Stimulated activated naive CD8-positive, alpha-beta T cell treated with anti-CD3 and anti-CD28 coated beads, Interleukin-15, amount 100 ng/mL, for 72 hours (primary cell): ENCODE results near the gene UBL7.

Experiments
- ATAC-seq: fragments of 150-1000 bp; cut with Tn5 transposase; 2 replicates; pipeline ENCODE4 v1.10.0; 2021; ENCODE audit warnings: mild to moderate bottlenecking, moderate library complexity
- DNase-seq, 2 donors: peaks; one replicate each; pipeline ENCODE4 v3.0.0; 2021 to 2022
- H3K27ac Mint-ChIP-seq, 2 donors: one replicate each; pipeline ENCODE4 v1.8.0; 2022; ENCODE audit warnings: mild to moderate bottlenecking in 2 of 2, mixed read lengths in 2 of 2, moderate library complexity in 2 of 2
- H3K27me3 Mint-ChIP-seq: one replicate; pipeline ENCODE4 v1.8.0; 2022; ENCODE audit warnings: mixed read lengths
- H3K4me1 Mint-ChIP-seq: one replicate; pipeline ENCODE4 v1.8.0; 2022; ENCODE audit warnings: mild to moderate bottlenecking, mixed read lengths
- H3K4me3 Mint-ChIP-seq, 2 donors: one replicate each; pipeline ENCODE4 v1.8.0; 2022; ENCODE audit warnings: mild to moderate bottlenecking in 2 of 2, mixed read lengths in 2 of 2, moderate library complexity in 1 of 2
- H3K9me3 Mint-ChIP-seq, 2 donors: one replicate each; pipeline ENCODE4 v1.8.0; 2022; ENCODE audit warnings: mixed read lengths in 2 of 2

Gene UBL7

GRCh38 chr15:74434263-74435136, 26.5 kb downstream of the UBL7 start:
- H3K4me1 Mint-ChIP-seq = peaks cover 82% of the 10 kb centered on the region
- peak overlapping the region; percentile 92 to 95 for H3K4me3 Mint-ChIP-seq
- H3K27me3 Mint-ChIP-seq = no peaks in the 10 kb centered on the region
- peak overlapping the region; percentile 61 to 90 for H3K27ac Mint-ChIP-seq
- DNase-seq (no peak), ATAC-seq (no peak)
- H3K9me3 Mint-ChIP-seq = no peaks in the 10 kb centered on the region

- Mint-ChIP-seq H3K27me3 (no peaks in the 10 kb centered on the region), H3K27ac (peak within 1 kb of the TSS; percentile 61 to 92), H3K4me1 (peaks cover 86% of the 10 kb centered on the region)
These were observed 27.2 kb downstream of the UBL7 start, which contains the start of gene SEMA7A for GRCh38 chr15:74433592-74434262. Gene SEMA7A, minus strand, starts transcription at chr15:74433958. Its CDS starts 40 bp downstream, at chr15:74433918.

GRCh38 chr15:74432968-74433591, 27.9 kb downstream of the UBL7 start:
- Mint-ChIP-seq H3K4me1 (peaks cover 86% of the 10 kb centered on the region), H3K4me3 (peak overlapping the region; percentile 86 to 95), H3K27me3 (no peaks in the 10 kb centered on the region), H3K27ac (peak overlapping the region in 1 of 2 donors; percentile 92), H3K9me3 (no peaks in the 10 kb centered on the region)
- DNase-seq = no peak
- ATAC-seq = no peak

More at GRCh38 chr15:74433592-74434262, 27.2 kb downstream of the UBL7 start, which contains the start of gene SEMA7A:
- H3K9me3 Mint-ChIP-seq = no peaks in the 10 kb centered on the region
- ATAC-seq = peak; percentile 89
- peak within 1 kb of the TSS; percentile 92 to 95 for H3K4me3 Mint-ChIP-seq
- peak; percentile 83 to 85 for DNase-seq

- H3K27me3 Mint-ChIP-seq = no peaks in the 10 kb centered on the region
- peak overlapping the region; percentile 86 to 95 for H3K4me3 Mint-ChIP-seq
- no peak for ATAC-seq
- peaks cover 88% of the 10 kb centered on the region for H3K4me1 Mint-ChIP-seq
- H3K9me3 Mint-ChIP-seq = no peaks in the 10 kb centered on the region
- H3K27ac Mint-ChIP-seq = peak overlapping the region; percentile 89 to 92
- no peak for DNase-seq
These were observed 28.5 kb downstream of the UBL7 start for GRCh38 chr15:74432271-74432967.

GRCh38 chr15:74431645-74432044, 29.3 kb downstream of the UBL7 start:
- Mint-ChIP-seq H3K4me1 (peaks cover 90% of the 10 kb centered on the region), H3K4me3 (peak overlapping the region; percentile 86 to 95), H3K27ac (peak overlapping the region; percentile 84 to 92), H3K9me3 (no peaks in the 10 kb centered on the region), H3K27me3 (no peaks in the 10 kb centered on the region)
- no peak for ATAC-seq
- no peak for DNase-seq

GRCh38 chr15:74431116-74431515, 29.8 kb downstream of the UBL7 start:
- H3K9me3 Mint-ChIP-seq = no peaks in the 10 kb centered on the region
- peak overlapping the region; percentile 86 to 95 for H3K4me3 Mint-ChIP-seq
- peak overlapping the region; percentile 84 to 92 for H3K27ac Mint-ChIP-seq
- H3K4me1 Mint-ChIP-seq = peaks cover 90% of the 10 kb centered on the region
- ATAC-seq = no peak
- DNase-seq = no peak
- no peaks in the 10 kb centered on the region for H3K27me3 Mint-ChIP-seq

- DNase-seq (no peak), ATAC-seq (no peak)
- H3K4me3 Mint-ChIP-seq = peak overlapping the region; percentile 86 to 95
- peak overlapping the region; percentile 51 to 92 for H3K27ac Mint-ChIP-seq
- no peaks in the 10 kb centered on the region for H3K27me3 Mint-ChIP-seq
- H3K9me3 Mint-ChIP-seq = no peaks in the 10 kb centered on the region
- peaks cover 90% of the 10 kb centered on the region for H3K4me1 Mint-ChIP-seq
These were observed 30.4 kb downstream of the UBL7 start for GRCh38 chr15:74430510-74430951.

- ATAC-seq (no peak), DNase-seq (no peak)
- Mint-ChIP-seq H3K4me3 (peak overlapping the region; percentile 86 to 95), H3K9me3 (no peaks in the 10 kb centered on the region), H3K4me1 (peaks cover 90% of the 10 kb centered on the region), H3K27ac (peak overlapping the region; percentile 43 to 92), H3K27me3 (no peaks in the 10 kb centered on the region)
These were observed 31.1 kb downstream of the UBL7 start for GRCh38 chr15:74429781-74430400.

GRCh38 chr15:74428970-74429780, 31.8 kb downstream of the UBL7 start:
- no peaks in the 10 kb centered on the region for H3K27me3 Mint-ChIP-seq
- ATAC-seq = no peak
- H3K4me3 Mint-ChIP-seq = peak overlapping the region; percentile 86 to 95

GRCh38 chr15:74428442-74428787, 32.5 kb downstream of the UBL7 start:
- ATAC-seq (no peak), DNase-seq (no peak)
- Mint-ChIP-seq H3K27me3 (no peaks in the 10 kb centered on the region), H3K4me1 (peaks cover 94% of the 10 kb centered on the region), H3K27ac (peak overlapping the region; percentile 37 to 91), H3K9me3 (no peaks in the 10 kb centered on the region), H3K4me3 (peak overlapping the region; percentile 1 to 46)

More at GRCh38 chr15:74428970-74429780, 31.8 kb downstream of the UBL7 start:
- no peaks in the 10 kb centered on the region for H3K9me3 Mint-ChIP-seq
- no peak for DNase-seq
- peak overlapping the region; percentile 69 to 92 for H3K27ac Mint-ChIP-seq
- H3K4me1 Mint-ChIP-seq = peaks cover 90% of the 10 kb centered on the region

GRCh38 chr15:74427607-74428441, 33.1 kb downstream of the UBL7 start:
- Mint-ChIP-seq H3K27me3 (no peaks in the 10 kb centered on the region), H3K4me1 (peaks cover 100% of the 10 kb centered on the region), H3K27ac (peak overlapping the region; percentile 16 to 84), H3K9me3 (no peaks in the 10 kb centered on the region), H3K4me3 (peak overlapping the region in 1 of 2 donors; percentile 44)
- no peak for ATAC-seq
- DNase-seq = no peak

- Mint-ChIP-seq H3K9me3 (no peaks in the 10 kb centered on the region), H3K4me1 (peaks cover 100% of the 10 kb centered on the region), H3K27me3 (no peaks in the 10 kb centered on the region), H3K4me3 (no peak overlapping the region), H3K27ac (peak overlapping the region; percentile 36 to 80)
- ATAC-seq (no peak), DNase-seq (no peak)
These were observed 34.3 kb downstream of the UBL7 start for GRCh38 chr15:74426404-74427281.
